UCSD-AML1 (cell line): Measurements from ENCODE around the gene ANO1.

Experiments
- DNase-seq: peaks from one replicate; lab custom pipeline; 2025; ENCODE audit not compliant: unreplicated experiment; lab: John Stamatoyannopoulos, UW

The ANO1 gene

DNA sequence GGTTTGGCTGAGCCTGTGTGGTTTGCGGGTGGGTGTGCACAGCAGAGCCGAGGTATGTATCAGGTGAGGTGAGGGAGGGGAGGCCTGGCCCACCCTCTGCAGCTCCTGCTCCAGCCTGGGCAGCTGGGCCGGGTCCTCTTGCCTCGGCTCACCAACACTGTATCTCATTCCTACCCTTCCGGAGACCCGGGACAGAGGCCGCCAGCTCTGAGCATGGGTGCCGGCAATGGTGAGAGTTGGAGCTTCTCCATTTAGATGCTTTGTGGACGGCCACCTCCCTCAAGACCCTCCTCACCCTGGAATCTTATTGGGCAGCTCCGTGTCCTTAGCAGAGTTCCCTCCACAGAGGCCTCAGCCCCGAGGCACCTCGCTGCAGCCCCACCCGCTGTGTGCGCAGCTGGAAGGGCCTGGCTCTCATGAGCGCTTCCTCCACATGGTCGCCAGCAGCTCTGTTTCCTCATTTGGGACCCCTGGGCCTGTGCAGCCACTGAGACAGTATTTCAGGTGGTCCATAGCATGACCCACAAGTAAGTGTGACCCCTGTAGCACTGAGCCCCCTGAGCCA is 55.7 kb downstream of the ANO1 start:
- DNase-seq: no peak

DNA sequence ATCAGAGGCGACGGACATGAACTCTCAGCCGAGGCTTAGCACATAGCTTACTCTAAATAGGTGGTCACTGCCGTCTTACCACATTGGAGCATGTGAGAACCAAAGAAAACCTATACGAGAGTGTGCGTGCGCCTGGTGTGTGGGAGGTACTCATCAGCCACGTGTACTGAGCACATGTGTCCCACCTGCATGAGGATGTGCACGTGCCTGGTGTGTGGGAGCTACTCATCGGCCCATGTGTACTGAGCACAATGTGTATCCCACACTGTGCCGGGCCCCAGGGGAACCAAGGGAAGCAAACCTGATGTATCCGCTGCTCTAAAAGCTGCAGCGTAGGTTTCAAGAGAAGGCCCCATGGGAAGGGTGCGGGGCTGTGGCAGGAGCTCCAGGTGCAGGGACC is 56.4 kb downstream of the ANO1 start:
- no peak for DNase-seq

DNA sequence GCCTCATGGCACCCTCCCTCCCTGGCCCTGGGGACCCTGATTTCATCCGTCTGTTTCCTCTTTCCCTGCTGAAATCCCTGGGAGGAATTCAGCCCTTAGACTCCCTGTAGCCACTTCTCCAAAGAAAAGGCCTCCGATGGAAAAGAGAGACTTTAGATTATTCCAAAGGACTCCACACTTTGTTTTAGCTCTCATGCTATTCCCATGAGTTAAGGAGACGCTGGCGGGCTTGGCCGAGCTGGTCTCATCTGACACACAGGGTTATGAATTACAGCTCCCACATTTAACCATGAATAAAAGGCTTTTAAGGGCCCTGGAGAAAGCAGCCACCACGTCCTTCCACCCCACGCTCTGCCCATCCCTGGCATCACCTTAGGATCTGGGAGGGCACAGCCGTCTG is 57.0 kb downstream of the ANO1 start:
- DNase-seq: no peak

DNA sequence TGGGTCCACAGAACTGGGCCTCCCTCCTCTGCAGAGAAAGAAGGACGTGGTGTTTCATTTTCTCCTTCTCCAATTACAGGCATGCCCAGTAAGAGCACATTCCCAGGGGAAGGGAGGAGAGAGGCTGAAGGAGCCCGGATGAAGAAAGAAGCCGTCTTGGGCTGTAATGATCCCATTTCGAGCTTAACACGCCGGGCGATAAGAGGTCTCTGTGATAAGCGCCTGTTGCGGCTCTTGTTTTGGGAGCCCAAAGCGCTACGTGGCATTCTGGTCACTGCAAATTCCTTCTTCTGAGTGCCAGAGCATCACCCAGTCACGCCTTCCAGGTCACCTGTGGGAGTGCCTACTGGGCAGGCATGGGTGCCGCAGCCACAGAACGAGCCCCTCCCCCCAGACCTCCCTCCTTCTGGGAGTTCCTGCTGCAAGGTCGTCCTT is 57.5 kb downstream of the ANO1 start:
- DNase-seq: no peak

DNA sequence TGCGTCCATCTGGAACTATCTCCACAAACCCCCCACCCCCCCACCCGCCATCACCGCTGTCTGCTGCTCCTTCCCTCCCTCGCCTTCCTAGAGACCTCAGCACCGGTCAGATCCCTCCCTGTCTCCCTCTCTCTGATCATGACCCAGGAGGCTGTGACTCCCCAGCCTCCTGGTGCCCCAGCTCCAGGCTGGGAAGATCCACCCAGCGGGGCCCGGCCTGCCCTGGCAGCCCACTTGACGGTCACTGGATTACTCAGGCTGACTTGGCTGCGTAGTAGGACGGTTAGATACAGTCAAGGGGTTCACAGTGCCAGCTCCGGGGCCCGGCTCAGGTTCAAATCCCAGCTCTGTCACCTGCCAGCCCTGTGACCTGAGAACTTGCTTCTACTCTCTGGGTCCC is 59.3 kb downstream of the ANO1 start:
- DNase-seq: no peak

DNA sequence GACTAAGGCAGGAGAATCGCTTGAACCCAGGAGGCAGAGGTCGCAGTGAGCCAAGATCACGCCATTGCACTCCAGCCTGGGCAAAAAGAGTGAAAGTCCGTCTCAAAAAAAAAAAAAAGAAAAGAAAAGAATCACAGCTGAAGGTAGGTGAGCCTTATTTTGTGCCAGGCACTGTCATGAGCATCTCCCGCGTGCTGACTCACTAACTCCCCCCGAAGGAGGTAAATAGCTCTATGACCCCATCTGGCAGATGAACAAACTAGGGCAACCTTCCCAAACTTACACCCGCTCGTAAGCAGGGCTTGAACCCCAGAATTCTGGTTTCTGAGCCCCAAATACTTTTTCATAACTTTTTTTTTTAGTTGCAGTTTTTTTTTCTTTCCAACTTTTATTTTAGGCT is 60.3 kb downstream of the ANO1 start:
- no peak for DNase-seq

DNA sequence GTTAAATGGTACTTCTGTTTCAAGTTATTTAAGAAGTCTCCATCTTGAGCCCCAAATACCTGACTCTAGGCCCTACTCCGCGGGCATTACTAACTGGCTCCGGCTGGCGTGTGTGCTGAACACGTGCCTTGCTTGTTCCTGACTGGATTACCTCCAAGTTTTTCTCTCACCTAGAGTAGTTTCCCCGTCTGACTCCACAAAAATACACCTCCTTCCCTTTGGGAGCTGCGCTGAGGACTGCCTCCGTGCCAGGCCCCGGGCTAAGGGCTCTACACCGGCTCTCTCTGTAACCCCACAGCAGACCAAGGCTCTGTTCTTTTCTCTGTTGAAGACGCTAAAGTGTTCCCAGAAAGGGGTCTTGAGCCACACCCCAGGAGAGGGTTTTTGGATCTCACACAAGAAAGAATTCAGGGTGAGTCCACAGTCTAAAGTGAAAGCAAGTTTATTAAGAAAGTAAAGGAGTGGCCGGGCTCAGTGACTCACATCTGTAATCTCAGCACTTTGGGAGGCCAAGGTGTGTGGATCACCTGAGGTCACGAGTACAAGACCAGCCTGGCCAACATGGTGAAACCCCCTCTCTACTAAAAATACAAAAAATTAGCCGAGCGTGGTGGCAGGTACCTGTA is 61.8 kb downstream of the ANO1 start:
- DNase-seq: no peak

DNA sequence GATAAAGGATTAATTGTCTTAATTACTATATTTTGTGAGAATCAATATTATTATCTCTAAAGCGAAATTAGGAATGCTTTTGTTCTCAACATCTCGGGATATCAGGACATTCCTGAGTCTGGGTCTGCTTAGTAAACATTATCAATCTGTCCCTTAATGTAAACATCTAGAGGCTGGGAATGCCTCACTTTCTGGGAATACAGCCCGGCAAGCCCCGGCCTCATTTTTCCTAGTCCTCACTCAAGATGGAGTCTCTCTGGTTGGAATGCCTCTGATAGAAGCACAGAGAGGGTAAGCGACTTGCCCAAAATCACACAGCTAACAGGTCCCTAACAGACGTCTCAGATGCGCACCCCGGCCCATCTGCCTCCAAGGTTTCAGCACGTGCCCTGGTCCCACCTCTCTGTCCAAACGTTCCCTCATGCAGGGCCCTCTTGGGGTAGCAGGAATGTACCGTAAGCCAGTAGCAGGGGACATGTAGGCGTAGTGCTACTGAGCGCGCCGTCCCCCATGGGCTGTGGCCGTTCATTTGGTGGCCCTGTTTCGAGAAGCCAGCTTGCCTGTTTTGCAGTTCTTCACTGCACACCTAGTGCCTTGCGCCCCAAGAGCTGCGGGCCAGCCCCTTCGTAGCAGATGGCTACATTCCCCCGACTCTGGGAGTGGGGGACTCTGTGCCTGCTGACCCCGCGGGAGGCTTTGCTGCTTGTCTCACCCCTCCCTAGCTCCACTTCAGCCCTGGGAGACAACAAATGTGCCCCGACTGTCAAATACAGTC is 62.8 kb downstream of the ANO1 start:
- no peak for DNase-seq

DNA sequence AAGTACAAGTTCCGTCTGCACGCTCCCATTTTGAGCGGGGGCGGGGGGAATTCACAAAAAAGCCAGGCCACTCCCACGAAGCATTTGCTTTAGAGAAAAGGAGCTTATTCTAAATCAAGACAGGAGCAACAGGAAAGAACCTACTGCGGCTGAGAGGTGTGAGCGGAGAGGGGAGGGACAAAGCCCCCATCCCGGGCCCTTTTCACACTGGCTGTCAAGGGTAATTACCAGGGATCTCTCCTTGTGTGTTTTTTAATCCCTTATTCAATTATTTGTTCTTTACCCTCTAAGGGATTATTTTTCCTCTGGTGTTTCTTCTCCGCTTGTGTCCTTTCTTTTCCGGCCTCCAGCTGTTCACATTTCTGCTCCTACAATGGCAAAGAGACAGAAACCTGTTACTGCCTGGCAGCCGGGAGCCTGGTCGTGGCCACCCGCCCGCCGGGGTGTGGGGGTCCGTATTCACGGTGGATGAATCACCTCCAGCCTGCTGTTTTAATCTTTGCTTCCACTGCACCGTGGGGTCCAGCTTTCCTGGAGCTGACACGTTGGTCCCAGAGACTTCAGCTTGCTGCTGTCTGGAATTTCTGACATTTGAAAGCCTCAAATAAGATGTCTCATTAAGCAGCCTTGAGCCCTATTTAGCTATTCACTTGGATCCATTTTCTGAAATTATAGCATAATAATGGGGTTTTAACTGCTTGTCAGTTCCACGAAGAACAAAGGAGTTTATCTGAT is 63.5 kb downstream of the ANO1 start:
- no peak for DNase-seq

DNA sequence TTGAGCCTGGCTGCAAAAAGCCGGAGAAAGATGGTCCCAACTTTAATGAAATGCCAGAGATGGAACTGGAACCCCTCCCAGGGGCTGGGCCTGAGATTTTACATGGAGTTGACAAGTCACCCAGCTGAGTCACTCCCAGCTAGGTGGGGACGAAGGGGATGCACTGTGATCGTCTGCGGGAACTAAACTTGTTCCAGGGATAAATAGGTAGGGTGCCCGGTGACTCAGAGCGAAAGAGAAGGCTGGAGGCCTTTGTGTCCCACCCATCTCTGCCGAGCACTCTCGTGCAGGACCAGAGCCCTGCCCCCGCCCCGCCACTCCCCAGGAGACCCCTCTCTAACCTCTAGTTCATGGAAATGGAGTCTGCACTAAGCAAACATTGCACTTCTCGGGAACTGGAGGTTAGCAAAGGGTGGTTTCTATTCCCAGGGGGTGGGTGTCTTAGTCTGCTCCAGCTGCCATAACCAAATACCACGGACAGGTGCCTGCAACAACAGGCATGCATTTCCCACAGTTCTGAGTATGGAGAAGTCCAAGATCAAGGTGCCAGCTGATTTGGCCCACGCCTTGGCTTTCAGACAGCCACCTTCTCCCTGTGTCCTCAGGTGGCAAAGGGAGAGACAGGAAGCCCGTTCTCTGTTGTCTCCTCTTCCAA is 64.2 kb downstream of the ANO1 start:
- no peak for DNase-seq

DNA sequence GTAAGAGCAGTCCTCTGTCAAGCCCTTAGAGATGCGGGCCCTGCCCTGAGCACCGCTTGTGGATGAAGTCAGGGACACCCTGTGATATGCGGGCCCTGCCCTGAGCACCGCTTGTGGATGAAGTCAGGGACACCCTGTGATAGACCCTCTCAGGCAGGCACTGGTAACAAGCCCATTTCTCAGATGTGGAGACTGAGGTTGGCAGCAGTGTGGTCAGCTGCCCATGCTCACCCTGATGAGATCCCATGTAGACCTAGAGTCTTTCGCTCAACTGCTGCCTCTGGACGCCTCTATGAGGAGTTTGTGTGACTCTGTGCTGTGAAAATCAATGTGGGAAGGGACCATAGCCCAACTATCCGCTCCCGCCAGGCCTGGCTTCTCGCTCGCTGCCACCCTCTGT is 66.1 kb downstream of the ANO1 start:
- DNase-seq: no peak

DNA sequence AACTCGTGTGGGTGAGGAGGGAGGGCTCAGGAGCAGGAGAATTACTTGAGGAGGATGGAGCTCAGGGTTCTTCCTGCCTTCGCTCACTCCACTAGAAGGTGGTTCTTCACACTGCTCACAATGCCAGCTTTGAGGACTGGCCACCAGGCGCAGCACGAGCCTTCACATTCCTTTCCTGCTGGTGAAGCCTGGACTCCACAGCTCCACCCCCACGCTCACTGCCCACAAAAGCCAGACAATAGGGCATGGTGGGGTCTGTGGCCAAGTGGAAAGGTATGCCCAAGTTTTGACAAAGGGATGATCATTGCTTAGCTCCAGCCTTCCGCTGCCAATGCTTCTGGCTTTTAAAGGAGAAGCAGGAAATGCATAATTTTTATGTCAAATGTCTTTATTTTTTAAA is 67.0 kb downstream of the ANO1 start:
- no peak for DNase-seq

DNA sequence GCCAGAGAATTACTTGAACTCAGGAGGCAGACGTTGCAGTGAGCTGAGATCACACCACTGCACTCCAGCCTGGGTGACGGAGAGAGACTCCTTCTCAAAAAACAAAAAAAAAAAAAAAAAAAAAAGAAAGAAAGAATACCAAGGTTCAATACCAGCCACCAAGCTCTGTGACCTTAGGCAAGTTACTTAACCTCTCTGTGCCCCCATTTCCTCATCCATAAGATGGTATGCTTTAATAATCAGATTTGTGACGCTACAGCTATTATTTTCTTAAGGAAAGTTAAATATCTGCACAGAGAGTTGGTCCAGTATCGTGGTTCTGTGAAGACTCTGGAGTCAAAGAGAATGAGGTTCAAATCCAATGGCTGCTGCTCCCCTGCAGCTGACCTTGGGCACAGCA is 67.7 kb downstream of the ANO1 start:
- no peak for DNase-seq

DNA sequence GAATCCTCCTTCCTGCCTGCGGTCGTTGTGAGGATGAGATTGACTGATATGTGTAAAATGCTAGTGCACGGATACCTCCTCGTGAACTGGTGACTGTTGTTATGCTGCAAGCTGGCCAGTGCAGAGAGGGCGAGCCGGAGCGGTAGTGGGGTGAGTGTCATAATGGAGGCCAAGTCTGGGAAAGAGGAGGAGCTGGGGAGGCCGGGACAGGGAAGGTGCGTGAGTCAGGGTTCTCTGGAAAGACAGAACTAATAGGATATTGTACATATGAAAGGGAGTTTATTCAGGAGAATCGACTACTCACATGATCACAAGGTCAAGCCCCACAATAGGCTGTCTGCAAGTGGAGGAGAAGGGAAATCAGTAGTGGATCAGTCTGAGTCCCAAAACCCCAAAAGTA is 68.2 kb downstream of the ANO1 start:
- no peak for DNase-seq

DNA sequence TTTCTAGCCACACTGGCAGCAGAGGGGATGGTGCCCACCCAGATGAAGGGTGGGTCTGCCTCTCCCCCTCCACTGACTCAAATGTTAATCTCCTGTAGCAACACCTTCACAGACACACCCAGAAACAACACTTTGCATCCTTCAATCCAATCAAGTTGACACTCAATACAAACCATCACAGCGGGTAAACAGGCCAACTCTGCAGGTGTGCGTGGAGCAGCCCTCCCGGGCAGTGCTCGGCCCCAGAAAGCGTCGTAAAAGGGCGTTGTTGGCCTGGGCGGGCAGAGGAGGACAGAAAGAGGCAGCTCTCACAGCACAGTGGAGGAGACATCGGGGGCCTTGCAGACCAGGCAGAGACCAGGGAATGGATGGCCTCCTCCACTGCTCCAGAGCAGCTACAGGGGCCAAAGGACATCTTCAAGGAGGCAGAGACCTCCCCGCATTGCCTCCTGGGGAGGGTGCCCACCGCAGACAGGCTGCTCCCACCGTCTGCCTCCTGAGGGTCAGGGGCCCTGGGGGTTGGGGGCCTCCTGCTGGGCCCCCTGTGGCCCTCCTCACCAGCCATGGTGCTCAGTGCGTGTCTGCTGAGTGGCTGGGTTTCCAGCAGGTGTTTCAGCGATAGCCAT is 68.9 kb downstream of the ANO1 start:
- DNase-seq: no peak

DNA sequence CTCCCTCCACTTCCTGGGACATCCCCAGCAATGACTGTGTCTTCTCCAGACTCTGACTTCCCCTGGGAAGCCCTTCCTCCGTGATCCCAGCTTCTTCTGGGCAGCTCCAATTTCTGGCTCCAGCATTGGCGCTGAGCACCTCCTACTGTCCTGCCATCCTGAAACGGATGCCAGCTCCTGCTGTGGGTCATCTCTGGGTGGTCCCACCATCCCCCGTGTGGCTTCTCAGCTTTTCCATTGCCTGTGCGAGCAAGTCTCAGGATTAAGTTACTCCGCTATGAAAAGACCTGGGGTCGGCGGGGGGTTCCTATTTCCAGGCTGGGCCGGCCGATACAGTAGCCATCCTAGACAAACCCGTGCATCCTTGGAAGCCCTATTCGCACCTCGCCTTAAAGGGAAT is 69.6 kb downstream of the ANO1 start:
- DNase-seq: no peak

DNA sequence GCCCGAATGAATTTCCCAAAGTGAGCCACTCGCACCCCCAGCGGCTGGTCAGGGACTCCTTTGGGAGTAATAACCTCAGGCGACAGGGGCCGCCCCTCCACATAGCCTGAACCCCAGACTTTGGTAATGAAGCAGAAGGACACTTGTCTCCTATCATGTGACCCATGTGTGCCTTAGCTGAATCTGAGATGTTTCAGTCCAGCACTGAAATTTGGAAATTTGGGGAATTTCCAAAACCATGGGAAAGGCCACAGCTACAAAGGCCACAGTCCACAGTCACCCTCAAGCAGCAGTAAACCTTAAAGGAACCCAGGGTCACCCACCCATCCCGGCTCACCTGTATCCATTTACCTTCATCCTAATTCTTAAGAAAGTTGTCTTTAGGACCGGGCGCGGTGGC is 73.6 kb downstream of the ANO1 start:
- DNase-seq: no peak

DNA sequence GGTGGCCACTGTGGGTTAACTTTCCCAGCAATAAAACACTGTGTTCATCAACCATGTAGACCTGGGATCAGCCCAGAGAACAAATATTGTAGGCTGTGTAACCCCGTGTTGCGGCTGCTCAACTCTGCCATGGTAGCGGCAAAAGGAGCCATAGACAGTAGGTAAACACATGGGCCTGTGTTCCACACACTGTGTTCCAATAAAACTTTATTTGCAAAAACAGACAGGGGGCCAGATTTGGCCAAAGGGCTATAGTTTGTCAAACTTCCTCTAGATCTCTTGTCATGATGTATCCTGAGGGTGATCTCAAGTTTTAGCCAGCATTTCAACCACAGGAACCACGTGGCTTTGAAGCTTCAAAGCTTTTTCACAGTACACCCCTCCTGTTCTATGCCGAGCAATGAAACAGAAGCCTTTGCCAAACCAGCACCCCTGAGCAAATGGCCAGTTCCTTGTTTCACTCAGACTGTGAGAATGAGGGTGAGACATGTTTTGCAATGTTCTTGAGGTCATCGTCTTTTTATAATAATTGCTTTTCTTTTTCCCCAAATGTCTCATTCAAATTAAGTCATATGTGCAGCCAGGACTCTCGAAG is 75.1 kb downstream of the ANO1 start:
- no peak for DNase-seq

DNA sequence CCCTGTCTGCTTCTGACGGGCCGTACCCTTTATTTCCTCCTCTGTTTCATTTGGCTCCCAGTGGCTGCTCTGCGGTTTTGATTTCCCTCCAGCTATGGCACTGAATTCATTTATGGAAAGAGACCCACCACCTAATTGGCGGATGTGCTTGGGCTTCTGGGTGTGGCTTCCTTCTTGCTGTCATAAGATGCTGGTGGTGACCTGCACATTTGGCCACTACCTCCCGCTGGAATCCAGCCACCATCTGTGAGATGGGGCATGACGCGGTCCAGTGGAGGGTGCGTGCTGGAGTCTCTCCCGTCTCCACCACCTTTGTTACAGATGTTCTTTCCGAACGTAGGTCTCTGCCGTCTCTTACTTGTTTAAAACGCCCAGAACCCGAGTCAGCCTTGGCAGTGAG is 77.3 kb downstream of the ANO1 start:
- DNase-seq: no peak

DNA sequence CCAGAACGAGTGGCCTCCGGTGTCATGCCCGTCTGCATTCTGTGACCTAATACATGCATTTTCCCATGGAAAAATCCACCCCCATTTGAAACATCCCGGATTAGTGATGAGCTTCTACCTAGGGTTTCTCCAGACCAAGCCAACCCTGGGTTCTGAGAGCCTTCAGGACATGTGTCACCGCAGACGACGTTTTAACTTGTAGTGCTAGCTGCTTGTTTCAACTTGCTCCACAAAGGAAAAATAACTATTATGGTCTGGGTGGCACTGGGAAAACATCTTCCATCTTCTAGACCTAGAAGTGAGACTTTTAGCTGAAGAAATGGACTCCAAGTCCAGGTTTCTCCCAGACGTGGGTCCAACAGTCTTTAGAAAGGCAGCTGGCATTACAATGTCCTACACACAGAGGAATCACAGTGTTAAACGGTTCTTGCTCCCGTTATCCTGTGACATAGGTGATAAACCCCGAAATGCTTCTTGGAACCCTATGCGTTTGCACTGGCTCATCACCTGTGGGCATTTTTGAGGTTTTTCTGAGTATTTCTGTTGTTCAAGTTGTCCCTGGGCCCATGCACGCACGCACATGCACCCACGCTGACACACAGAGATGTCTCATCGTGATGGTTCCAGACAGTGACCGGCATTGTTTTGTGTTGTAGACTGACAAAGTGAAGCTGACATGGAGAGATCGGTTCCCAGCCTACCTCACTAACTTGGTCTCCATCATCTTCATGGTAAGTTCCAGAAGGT is 78.3 kb downstream of the ANO1 start:
- DNase-seq: no peak
